ENCODE results near the gene COL6A6.

DNA sequence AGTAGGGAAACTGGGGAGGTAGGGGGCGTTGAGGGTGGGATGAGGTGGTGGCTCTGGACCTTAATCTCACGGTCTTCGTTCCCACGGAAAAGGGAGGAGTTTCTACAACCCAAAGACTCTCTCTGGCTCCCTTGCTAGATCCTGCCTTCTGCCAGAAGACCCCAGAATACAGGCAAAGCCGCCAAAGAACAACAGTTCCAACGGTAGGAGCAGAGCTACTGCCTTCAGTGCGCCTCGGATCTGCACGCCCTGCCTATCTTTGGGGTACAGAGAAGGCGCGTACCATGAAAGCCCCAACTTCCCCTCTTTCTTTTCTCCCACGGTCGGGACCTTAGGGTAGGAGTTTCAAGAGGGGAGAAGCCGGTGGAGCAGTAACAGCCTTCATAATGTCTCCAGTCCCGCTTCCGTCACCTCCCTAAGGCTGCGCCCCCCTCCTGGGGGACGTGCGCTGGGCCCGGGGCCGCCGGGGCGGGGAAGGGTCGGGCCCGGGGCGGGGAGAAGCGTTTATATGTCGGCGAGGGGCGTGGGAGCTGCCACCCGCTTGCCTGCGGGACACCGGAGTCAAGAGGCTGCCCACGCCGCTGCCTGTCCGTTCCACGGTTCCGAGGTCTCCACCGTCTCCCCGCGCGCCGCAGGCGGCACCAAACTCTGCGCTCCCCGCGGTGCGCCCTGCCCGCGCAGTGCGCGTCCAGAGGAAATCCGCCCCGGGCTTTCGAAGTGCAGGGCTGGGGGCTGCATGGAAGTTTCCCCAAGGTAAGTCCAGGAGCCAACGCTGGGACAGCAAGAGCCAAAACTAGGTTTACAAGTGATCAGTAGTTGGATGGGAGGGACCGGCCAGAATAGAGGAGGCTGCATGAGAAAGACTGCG lies at the start of gene COL6A6:
- TF ChIP-seq EZH2 (IDR thresholded peaks at IDR 0.05; ENCODE audit: insufficient read depth, poor library complexity, severe bottlenecking) (no peak), EZH2phosphoT487 (IDR thresholded peaks at IDR 0.05; ENCODE audit: insufficient read depth, low read depth) (no peak)

Measured in GM23248 (cell line).